Mesenchymal stem cell (in vitro differentiated cells and primary cell): ENCODE data around the gene CLDN4.
A peak's percentile ranks its signal among the peaks of the same experiment; 100 is the strongest.

Experiments used
- DNase-seq: peaks from one replicate; pipeline ENCODE4 v3.0.0-alpha.2; 2013
- H2AFZ ChIP-seq: one replicate; pipeline ENCODE4 v1.6.1; 2013; ENCODE audit warnings: low read depth, mild to moderate bottlenecking, control low read depth, inconsistent platforms, low read length, moderate library complexity
- H2AK5ac ChIP-seq: 2 replicates; pipeline ENCODE4 v1.6.1; 2013; ENCODE audit warnings: low read length, moderate library complexity, mild to moderate bottlenecking, inconsistent platforms; ENCODE audit not compliant: severe bottlenecking
- H2BK120ac ChIP-seq: one replicate; pipeline ENCODE4 v1.6.1; 2013; ENCODE audit warnings: low read depth, mild to moderate bottlenecking, inconsistent platforms, low read length, moderate library complexity
- H2BK12ac ChIP-seq, 2 experiments: one replicate each; pipeline ENCODE4 v1.6.1; 2013; ENCODE audit warnings: inconsistent platforms in 2 of 2, low read length in 2 of 2, mild to moderate bottlenecking in 2 of 2, moderate library complexity in 2 of 2, control low read depth in 1 of 2
- H2BK15ac ChIP-seq: one replicate; pipeline ENCODE4 v1.6.1; 2013; ENCODE audit warnings: mild to moderate bottlenecking, low read depth, inconsistent platforms; ENCODE audit not compliant: poor library complexity, severe bottlenecking
- H2BK5ac ChIP-seq: 2 replicates; pipeline ENCODE4 v1.6.1; 2013; ENCODE audit warnings: low read depth, mild to moderate bottlenecking, low read length, control low read depth, inconsistent platforms; ENCODE audit not compliant: poor library complexity, severe bottlenecking
- H3K14ac ChIP-seq, 2 experiments: one replicate each; pipeline ENCODE4 v1.6.1; 2013; ENCODE audit warnings: inconsistent platforms in 2 of 2, low read length in 2 of 2, control low read depth in 1 of 2, mild to moderate bottlenecking in 1 of 2, moderate library complexity in 1 of 2
- H3K18ac ChIP-seq, 2 experiments: one replicate each; pipeline ENCODE4 v1.6.1; 2013; ENCODE audit warnings: inconsistent platforms in 2 of 2, low read length in 2 of 2, control low read depth in 1 of 2, low read depth in 1 of 2, mild to moderate bottlenecking in 1 of 2
- H3K23ac ChIP-seq, 2 experiments: one replicate each; pipeline ENCODE4 v1.6.1; 2013; ENCODE audit warnings: inconsistent platforms in 2 of 2, low read length in 2 of 2, mild to moderate bottlenecking in 2 of 2, moderate library complexity in 2 of 2, control low read depth in 1 of 2
- H3K27ac ChIP-seq: 2 replicates; pipeline ENCODE4 v1.5.1; 2013; ENCODE audit warnings: mild to moderate bottlenecking, moderate library complexity, low read length, control low read depth, inconsistent platforms; ENCODE audit not compliant: poor library complexity, severe bottlenecking
- H3K27me3 ChIP-seq, 2 experiments: 2 replicates each; pipeline versions ENCODE4 v1.6.1 to v1.7.0; 2013; ENCODE audit warnings: low read length in 2 of 2, mild to moderate bottlenecking in 2 of 2, moderate library complexity in 2 of 2, control low read depth in 1 of 2, inconsistent platforms in 1 of 2; ENCODE audit not compliant: control insufficient read depth in 1 of 2, insufficient read depth in 1 of 2
- H3K36me3 ChIP-seq, 2 experiments: 2 replicates each; pipeline versions ENCODE4 v1.6.1 to v1.7.0; 2013; ENCODE audit warnings: low read length in 2 of 2, control low read depth in 1 of 2, inconsistent platforms in 1 of 2, low read depth in 1 of 2, mild to moderate bottlenecking in 1 of 2; ENCODE audit not compliant: insufficient read depth in 2 of 2, control insufficient read depth in 1 of 2
- H3K4ac ChIP-seq, 2 experiments: one replicate each; pipeline ENCODE4 v1.6.1; 2013; ENCODE audit warnings: inconsistent platforms in 2 of 2, low read length in 2 of 2, mild to moderate bottlenecking in 2 of 2, moderate library complexity in 2 of 2, control low read depth in 1 of 2, low read depth in 1 of 2
- H3K4me1 ChIP-seq: 2 replicates; pipeline ENCODE4 v1.6.1; 2013; ENCODE audit warnings: low read depth, low read length, control low read depth; ENCODE audit not compliant: control insufficient read depth, insufficient read depth
- H3K4me2 ChIP-seq: 2 replicates; pipeline ENCODE4 v1.6.1; 2013; ENCODE audit warnings: low read length, mild to moderate bottlenecking, inconsistent platforms; ENCODE audit not compliant: poor library complexity, severe bottlenecking
- H3K4me3 ChIP-seq, 2 experiments: 2 replicates each; pipeline versions ENCODE4 v1.5.1 to v1.7.0; 2013; ENCODE audit warnings: low read length in 2 of 2, mild to moderate bottlenecking in 2 of 2, control low read depth in 1 of 2, low read depth in 1 of 2; ENCODE audit not compliant: insufficient read depth in 1 of 2
- H3K79me1 ChIP-seq: replicated peaks from 2 replicates; pipeline ENCODE4 v1.6.1; 2013; ENCODE audit warnings: mild to moderate bottlenecking, control low read depth, low read length, inconsistent platforms; ENCODE audit not compliant: poor library complexity, severe bottlenecking
- H3K9ac ChIP-seq: 2 replicates; pipeline ENCODE4 v1.7.0; 2013; ENCODE audit warnings: mild to moderate bottlenecking, low read length, moderate library complexity
- H3K9me3 ChIP-seq: 2 replicates; pipeline ENCODE4 v1.7.0; 2013; ENCODE audit warnings: mild to moderate bottlenecking, low read length; ENCODE audit not compliant: control insufficient read depth
- H4K8ac ChIP-seq: one replicate; pipeline ENCODE4 v1.6.1; 2013; ENCODE audit warnings: inconsistent platforms, mild to moderate bottlenecking, low read length, moderate library complexity
- H4K91ac ChIP-seq: one replicate; pipeline ENCODE4 v1.6.1; 2013; ENCODE audit warnings: mild to moderate bottlenecking, low read length, inconsistent platforms
- WGBS: methylation state at CpG from one replicate; pipeline ENCODE4 v1.1.7; 2013; ENCODE audit warnings: mixed read lengths; 5-methylcytosine and 5-hydroxymethylcytosine counted together

The CLDN4 gene

GRCh38 chr7:73876973-73877372 lies 46.2 kb downstream of the CLDN4 start:
- no peak overlapping the region for H4K8ac ChIP-seq
- H2BK15ac ChIP-seq = no peak overlapping the region
- no peak overlapping the region for H3K14ac ChIP-seq
- H2BK120ac ChIP-seq = no peak overlapping the region
- no peak overlapping the region for H2BK5ac ChIP-seq
- no peaks in the 10 kb centered on the region for H3K79me1 ChIP-seq
- no peaks in the 10 kb centered on the region for H3K9me3 ChIP-seq
- WGBS = 88% methylated on average over 12 of the region's 12 CpGs
- no peak overlapping the region for H2AFZ ChIP-seq
- H2AK5ac ChIP-seq = no peak overlapping the region
- H3K27me3 ChIP-seq = peaks cover 6 to 54% of the 10 kb centered on the region in 2 experiments
- no peak overlapping the region for H3K18ac ChIP-seq
- no peaks in the 10 kb centered on the region for H3K36me3 ChIP-seq
- DNase-seq = no peak
- H3K4me1 ChIP-seq = no peaks in the 10 kb centered on the region
- H3K27ac ChIP-seq = no peak overlapping the region
- no peak overlapping the region for H3K9ac ChIP-seq
- no peak overlapping the region for H4K91ac ChIP-seq
- no peak overlapping the region for H3K4ac ChIP-seq
- H2BK12ac ChIP-seq = no peak overlapping the region
- H3K4me2 ChIP-seq = no peak overlapping the region
- H3K4me3 ChIP-seq = no peak overlapping the region
- no peak overlapping the region for H3K23ac ChIP-seq

GRCh38 chr7:73879977-73880681 lies 49.3 kb downstream of the CLDN4 start:
- Histone ChIP-seq H3K9ac (peak overlapping the region; percentile 2), H3K4me3 (peak overlapping the region in 1 of 2 experiments; percentile 10), H3K14ac (no peak overlapping the region), H3K27me3 (peaks cover 6 to 48% of the 10 kb centered on the region in 2 experiments), H4K91ac (no peak overlapping the region), H3K4me2 (no peak overlapping the region), H2AK5ac (no peak overlapping the region), H2BK5ac (no peak overlapping the region), H3K27ac (no peak overlapping the region), H3K4ac (no peak overlapping the region), H3K4me1 (no peaks in the 10 kb centered on the region), H3K79me1 (no peaks in the 10 kb centered on the region), H2BK120ac (no peak overlapping the region), H4K8ac (no peak overlapping the region), H3K18ac (no peak overlapping the region), H3K9me3 (no peaks in the 10 kb centered on the region), H2AFZ (no peak overlapping the region), H2BK15ac (no peak overlapping the region), H3K36me3 (no peaks in the 10 kb centered on the region), H2BK12ac (no peak overlapping the region), H3K23ac (no peak overlapping the region)
- 62% methylated on average over 17 of the region's 18 CpGs for WGBS
- no peak for DNase-seq

GRCh38 chr7:73880755-73881328 lies 50.0 kb downstream of the CLDN4 start:
- H2BK5ac ChIP-seq = no peak overlapping the region
- peak overlapping the region; percentile 14 for H3K9ac ChIP-seq
- WGBS = 92% methylated on average over 13 of the region's 13 CpGs
- H3K9me3 ChIP-seq = no peaks in the 10 kb centered on the region
- no peak overlapping the region for H3K23ac ChIP-seq
- H3K4ac ChIP-seq = no peak overlapping the region
- peaks cover 6 to 47% of the 10 kb centered on the region in 2 experiments for H3K27me3 ChIP-seq
- H4K8ac ChIP-seq = no peak overlapping the region
- H2BK120ac ChIP-seq = no peak overlapping the region
- no peak overlapping the region for H4K91ac ChIP-seq
- DNase-seq = no peak
- H3K14ac ChIP-seq = no peak overlapping the region
- no peak overlapping the region for H3K18ac ChIP-seq
- H2BK15ac ChIP-seq = no peak overlapping the region
- no peaks in the 10 kb centered on the region for H3K36me3 ChIP-seq
- H3K27ac ChIP-seq = no peak overlapping the region
- no peak overlapping the region for H3K4me2 ChIP-seq
- no peak overlapping the region for H2AK5ac ChIP-seq
- no peaks in the 10 kb centered on the region for H3K79me1 ChIP-seq
- H2AFZ ChIP-seq = no peak overlapping the region
- H2BK12ac ChIP-seq = no peak overlapping the region
- no peaks in the 10 kb centered on the region for H3K4me1 ChIP-seq
- H3K4me3 ChIP-seq = peak overlapping the region in 1 of 2 experiments; percentile 10

DNA sequence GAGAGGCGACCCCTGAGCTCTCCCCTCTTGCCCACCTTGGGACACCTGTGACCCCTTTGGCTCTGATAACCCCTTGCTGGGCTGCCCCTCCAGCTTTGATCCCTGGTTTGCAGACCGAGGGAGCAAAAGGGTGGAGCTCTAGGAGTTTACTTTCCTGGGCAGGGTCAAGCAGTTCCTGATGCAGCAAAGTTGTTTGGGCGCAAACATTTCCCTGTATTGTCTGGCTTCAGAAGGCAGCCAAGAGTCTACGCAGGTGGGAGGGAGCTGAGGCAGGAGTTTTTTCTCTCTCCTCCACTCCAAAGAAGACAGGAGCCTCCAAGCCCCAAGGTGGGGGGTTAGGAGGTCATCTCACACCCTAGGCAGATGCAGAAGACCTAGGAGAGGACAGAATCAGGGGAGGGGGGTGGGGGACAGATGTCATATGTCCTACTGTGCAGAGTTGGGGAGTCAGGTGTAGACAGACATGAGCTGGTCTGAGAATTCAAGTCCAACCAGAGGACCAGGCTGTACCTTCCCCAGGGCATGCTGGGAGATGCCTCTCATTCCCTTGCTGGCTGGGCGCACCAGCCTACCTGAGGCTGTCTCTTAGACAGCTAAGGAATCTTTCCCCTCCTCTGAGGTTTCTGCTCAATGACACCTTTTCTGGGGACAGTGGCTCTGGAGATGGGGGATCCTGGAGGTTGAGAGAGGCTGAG lies 50.7 kb downstream of the CLDN4 start:
- Histone ChIP-seq H2AK5ac (no peak overlapping the region), H3K27ac (no peak overlapping the region), H4K91ac (no peak overlapping the region), H2AFZ (no peak overlapping the region), H3K36me3 (no peaks in the 10 kb centered on the region), H3K4me3 (no peak overlapping the region), H3K27me3 (peaks cover 2 to 41% of the 10 kb centered on the region in 2 experiments), H2BK12ac (no peak overlapping the region), H4K8ac (no peak overlapping the region), H3K79me1 (no peaks in the 10 kb centered on the region), H3K9me3 (no peaks in the 10 kb centered on the region), H2BK120ac (no peak overlapping the region), H3K4ac (no peak overlapping the region), H3K23ac (no peak overlapping the region), H2BK15ac (no peak overlapping the region), H3K4me2 (no peak overlapping the region), H3K9ac (peak overlapping the region; percentile 14), H2BK5ac (no peak overlapping the region), H3K4me1 (peaks cover 5% of the 10 kb centered on the region), H3K14ac (no peak overlapping the region), H3K18ac (no peak overlapping the region)
- WGBS = 61% methylated on average over 3 of the region's 5 CpGs
- DNase-seq = no peak
